Measurements from ENCODE around the gene TCAF2.
"Not testable (repeated sequence)": the region's sequence is repeated elsewhere in the genome, so short reads cannot be mapped to it uniquely, and the experiment has no call there.

GRCh38 chr7:143588183-143588582, 32.6 kb upstream of the TCAF2 start:
- not testable (repeated sequence) for TF ChIP-seq CREB1 (IDR thresholded peaks at IDR 0.05); BCL11A (IDR thresholded peaks at IDR 0.05; ENCODE audit: low read depth in 2 of 2, low read length in 2 of 2); EZH2 (IDR thresholded peaks at IDR 0.05; ENCODE audit: low read depth, low read length, severe bottlenecking); CHD2 (IDR thresholded peaks at IDR 0.05; ENCODE audit: low read length); RAD21 (IDR thresholded peaks at IDR 0.05 in 1 of 2, conservative IDR thresholded peaks at IDR 0.05 in 1 of 2; ENCODE audit: low read depth in 2 of 2, low read length in 2 of 2); EP300 (IDR thresholded peaks at IDR 0.05; ENCODE audit: borderline replicate concordance in 1 of 2, low read depth in 2 of 2, low read length in 2 of 2); POLR2A (IDR thresholded peaks at IDR 0.05; ENCODE audit: control extremely low read depth in 1 of 2, low read depth in 2 of 2, low read length in 2 of 2); JUN (IDR thresholded peaks at IDR 0.05; ENCODE audit: low read depth, low read length); JUND (IDR thresholded peaks at IDR 0.05; ENCODE audit: low read length); GABPA (IDR thresholded peaks at IDR 0.05; ENCODE audit: borderline replicate concordance, insufficient read depth, low read length); RFX5 (IDR thresholded peaks at IDR 0.05; ENCODE audit: borderline replicate concordance, low read depth, low read length)
- TF ChIP-seq, protein P1, sequence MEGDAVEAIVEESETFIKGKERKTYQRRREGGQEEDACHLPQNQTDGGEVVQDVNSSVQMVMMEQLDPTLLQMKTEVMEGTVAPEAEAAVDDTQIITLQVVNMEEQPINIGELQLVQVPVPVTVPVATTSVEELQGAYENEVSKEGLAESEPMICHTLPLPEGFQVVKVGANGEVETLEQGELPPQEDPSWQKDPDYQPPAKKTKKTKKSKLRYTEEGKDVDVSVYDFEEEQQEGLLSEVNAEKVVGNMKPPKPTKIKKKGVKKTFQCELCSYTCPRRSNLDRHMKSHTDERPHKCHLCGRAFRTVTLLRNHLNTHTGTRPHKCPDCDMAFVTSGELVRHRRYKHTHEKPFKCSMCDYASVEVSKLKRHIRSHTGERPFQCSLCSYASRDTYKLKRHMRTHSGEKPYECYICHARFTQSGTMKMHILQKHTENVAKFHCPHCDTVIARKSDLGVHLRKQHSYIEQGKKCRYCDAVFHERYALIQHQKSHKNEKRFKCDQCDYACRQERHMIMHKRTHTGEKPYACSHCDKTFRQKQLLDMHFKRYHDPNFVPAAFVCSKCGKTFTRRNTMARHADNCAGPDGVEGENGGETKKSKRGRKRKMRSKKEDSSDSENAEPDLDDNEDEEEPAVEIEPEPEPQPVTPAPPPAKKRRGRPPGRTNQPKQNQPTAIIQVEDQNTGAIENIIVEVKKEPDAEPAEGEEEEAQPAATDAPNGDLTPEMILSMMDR (IDR thresholded peaks at IDR 0.05; ENCODE audit: control extremely low read depth in 1 of 3, insufficient read depth in 1 of 3, low read depth in 1 of 3, low read length in 3 of 3), result not testable (repeated sequence)
- TF ChIP-seq, protein P2, sequence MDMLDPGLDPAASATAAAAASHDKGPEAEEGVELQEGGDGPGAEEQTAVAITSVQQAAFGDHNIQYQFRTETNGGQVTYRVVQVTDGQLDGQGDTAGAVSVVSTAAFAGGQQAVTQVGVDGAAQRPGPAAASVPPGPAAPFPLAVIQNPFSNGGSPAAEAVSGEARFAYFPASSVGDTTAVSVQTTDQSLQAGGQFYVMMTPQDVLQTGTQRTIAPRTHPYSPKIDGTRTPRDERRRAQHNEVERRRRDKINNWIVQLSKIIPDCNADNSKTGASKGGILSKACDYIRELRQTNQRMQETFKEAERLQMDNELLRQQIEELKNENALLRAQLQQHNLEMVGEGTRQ (IDR thresholded peaks at IDR 0.05; ENCODE audit: low read length), result not testable (repeated sequence)
- TF ChIP-seq, protein P3, sequence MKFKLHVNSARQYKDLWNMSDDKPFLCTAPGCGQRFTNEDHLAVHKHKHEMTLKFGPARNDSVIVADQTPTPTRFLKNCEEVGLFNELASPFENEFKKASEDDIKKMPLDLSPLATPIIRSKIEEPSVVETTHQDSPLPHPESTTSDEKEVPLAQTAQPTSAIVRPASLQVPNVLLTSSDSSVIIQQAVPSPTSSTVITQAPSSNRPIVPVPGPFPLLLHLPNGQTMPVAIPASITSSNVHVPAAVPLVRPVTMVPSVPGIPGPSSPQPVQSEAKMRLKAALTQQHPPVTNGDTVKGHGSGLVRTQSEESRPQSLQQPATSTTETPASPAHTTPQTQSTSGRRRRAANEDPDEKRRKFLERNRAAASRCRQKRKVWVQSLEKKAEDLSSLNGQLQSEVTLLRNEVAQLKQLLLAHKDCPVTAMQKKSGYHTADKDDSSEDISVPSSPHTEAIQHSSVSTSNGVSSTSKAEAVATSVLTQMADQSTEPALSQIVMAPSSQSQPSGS (IDR thresholded peaks at IDR 0.05; ENCODE audit: low read length), result not testable (repeated sequence)

Data from H1 (cell line).